WTC11 (cell line): ENCODE results near the gene DTD1. TPM values are rescaled to one million over a fixed set of nuclear protein-coding genes. Genes with fewer than 3 reads are reported as not detected.

ENCODE experiments used
- ATAC-seq: fragments of 200-7000 bp; cut with Tn5 transposase; 2 replicates; pipeline ENCODE4 v1.10.0; 2021; ENCODE audit warnings: mild to moderate bottlenecking, moderate library complexity
- CTCF ChIA-PET: fragments of 300-600 bp; sonication (Branson Sonifier 250); formaldehyde crosslinking; loops from one replicate; lab custom pipeline; 2021; ENCODE audit warnings: antibody characterized with exemption; lab: Charles Lee
- POLR2A ChIA-PET: fragments of 350-600 bp; sonication (Branson Sonifier 250); formaldehyde crosslinking; loops from one replicate; lab custom pipeline; 2021; ENCODE audit warnings: antibody characterized with exemption; lab: Charles Lee
- DNase-seq: peaks from one replicate; pipeline ENCODE4 v3.0.0; 2021; ENCODE audit warnings: low spot score
- H3K27ac Mint-ChIP-seq: 2 replicates; pipeline ENCODE4 v1.8.0; 2021; ENCODE audit warnings: mixed read lengths
- H3K27me3 Mint-ChIP-seq: 2 replicates; pipeline ENCODE4 v1.8.0; 2021; ENCODE audit warnings: low read depth, mild to moderate bottlenecking, moderate library complexity, mixed read lengths
- H3K36me3 Mint-ChIP-seq: 2 replicates; pipeline ENCODE4 v1.8.0; 2021; ENCODE audit warnings: mixed read lengths
- H3K4me1 Mint-ChIP-seq: 2 replicates; pipeline ENCODE4 v1.8.0; 2022; ENCODE audit warnings: mixed read lengths
- H3K4me3 Mint-ChIP-seq: 2 replicates; pipeline ENCODE4 v1.8.0; 2021; ENCODE audit warnings: mild to moderate bottlenecking, moderate library complexity, mixed read lengths
- H3K9me3 Mint-ChIP-seq: 2 replicates; pipeline ENCODE4 v1.8.0; 2021; ENCODE audit warnings: mixed read lengths
- ETV6 ChIP-seq: sonication (generic); formaldehyde crosslinking; IDR thresholded peaks from 2 replicates; pipeline ENCODE4 v1.8.1; 2022; ENCODE audit warnings: mild to moderate bottlenecking, missing genetic modification reagents
- FOXK1 ChIP-seq: sonication (generic); formaldehyde crosslinking; IDR thresholded peaks from 2 replicates; pipeline ENCODE4 v1.8.0; 2022; ENCODE audit warnings: mild to moderate bottlenecking, moderate library complexity, missing genetic modification reagents
- JAZF1 ChIP-seq: fragments of 250-450 bp; sonication (Bioruptor Pico); IDR thresholded peaks from 2 replicates; pipeline ENCODE4 v1.9.0; 2021; ENCODE audit warnings: moderate library complexity, mild to moderate bottlenecking, inconsistent platforms
- MXD4 ChIP-seq: fragments of 250-450 bp; sonication (Bioruptor Pico); IDR thresholded peaks from 2 replicates; pipeline ENCODE4 v1.8.0; 2021; ENCODE audit warnings: mild to moderate bottlenecking, moderate library complexity, borderline replicate concordance
- MYBL2 ChIP-seq: sonication (generic); formaldehyde crosslinking; IDR thresholded peaks from 2 replicates; pipeline ENCODE4 v1.8.1; 2023; ENCODE audit warnings: mild to moderate bottlenecking, moderate library complexity, missing genetic modification reagents
- NFATC4 ChIP-seq: fragments of 250-450 bp; sonication (Bioruptor Pico); IDR thresholded peaks from 2 replicates; pipeline ENCODE4 v1.9.0; 2021; ENCODE audit warnings: mild to moderate bottlenecking
- NR2C2 ChIP-seq: sonication (generic); formaldehyde crosslinking; IDR thresholded peaks from 2 replicates; pipeline ENCODE4 v1.8.0; 2022; ENCODE audit warnings: mild to moderate bottlenecking, missing genetic modification reagents
- PRRX2 ChIP-seq: fragments of 250-450 bp; sonication (Bioruptor Pico); IDR thresholded peaks from 2 replicates; pipeline ENCODE4 v1.8.0; 2021; ENCODE audit warnings: mild to moderate bottlenecking
- RORB ChIP-seq: fragments of 250-450 bp; sonication (Bioruptor Pico); IDR thresholded peaks from 2 replicates; pipeline ENCODE4 v1.9.0; 2021; ENCODE audit warnings: mild to moderate bottlenecking
- TEAD4 ChIP-seq: sonication (generic); formaldehyde crosslinking; IDR thresholded peaks from 2 replicates; pipeline ENCODE4 v1.8.0; 2022; ENCODE audit warnings: mild to moderate bottlenecking, missing genetic modification reagents
- ZBTB21 ChIP-seq: sonication (generic); formaldehyde crosslinking; IDR thresholded peaks from 2 replicates; pipeline ENCODE4 v1.8.1; 2023; ENCODE audit warnings: mild to moderate bottlenecking, missing genetic modification reagents, borderline replicate concordance
- ZNF121 ChIP-seq: sonication (generic); formaldehyde crosslinking; IDR thresholded peaks from 2 replicates; pipeline ENCODE4 v1.8.0; 2023; ENCODE audit warnings: missing genetic modification reagents
- ZNF263 ChIP-seq: sonication (generic); formaldehyde crosslinking; IDR thresholded peaks from 2 replicates; pipeline ENCODE4 v1.8.1; 2022; ENCODE audit warnings: low read depth, mild to moderate bottlenecking, moderate library complexity, missing genetic modification reagents
- ZNF317 ChIP-seq: sonication (generic); formaldehyde crosslinking; IDR thresholded peaks from 2 replicates; pipeline ENCODE4 v1.8.1; 2023; ENCODE audit warnings: low read depth, mild to moderate bottlenecking, moderate library complexity, missing genetic modification reagents, borderline replicate concordance
- ZNF671 ChIP-seq: fragments of 250-450 bp; sonication (Bioruptor Pico); IDR thresholded peaks from 2 replicates; pipeline ENCODE4 v1.8.0; 2021; ENCODE audit warnings: mild to moderate bottlenecking
- total RNA-seq: library from RNA; stranded (reverse); gene quantifications from 3 replicates; pipeline ENCODE4 v1.2.3, GENCODE V29; 2021
- TF ChIP-seq, protein P1 (sequence below): sonication (generic); formaldehyde crosslinking; IDR thresholded peaks from 2 replicates; pipeline ENCODE4 v1.8.1; 2022; ENCODE audit warnings: missing genetic modification reagents, borderline replicate concordance
- TF ChIP-seq, protein P2 (sequence below): fragments of 250-450 bp; sonication (Bioruptor Pico); conservative IDR thresholded peaks from 2 replicates; pipeline ENCODE4 v1.9.0; 2021; ENCODE audit warnings: mild to moderate bottlenecking
- TF ChIP-seq, protein P3 (sequence below): sonication (generic); formaldehyde crosslinking; IDR thresholded peaks from 2 replicates; pipeline ENCODE4 v1.8.1; 2022; ENCODE audit warnings: mild to moderate bottlenecking, missing genetic modification reagents, moderate library complexity, borderline replicate concordance
- TF ChIP-seq, protein P4 (sequence below): sonication (generic); formaldehyde crosslinking; IDR thresholded peaks from 2 replicates; pipeline ENCODE4 v1.8.1; 2023; ENCODE audit warnings: mild to moderate bottlenecking, moderate library complexity, missing genetic modification reagents
- TF ChIP-seq, protein P5 (sequence below): sonication (generic); formaldehyde crosslinking; IDR thresholded peaks from 2 replicates; pipeline ENCODE4 v1.8.0; 2022; ENCODE audit warnings: mild to moderate bottlenecking, missing genetic modification reagents
- TF ChIP-seq, protein P6 (sequence below): sonication (generic); formaldehyde crosslinking; IDR thresholded peaks from 2 replicates; pipeline ENCODE4 v1.8.1; 2023; ENCODE audit warnings: mild to moderate bottlenecking, missing genetic modification reagents

DTD1 gene
- total RNA-seq, 1 experiment from 2014 or later = 71.1 TPM

DNA sequence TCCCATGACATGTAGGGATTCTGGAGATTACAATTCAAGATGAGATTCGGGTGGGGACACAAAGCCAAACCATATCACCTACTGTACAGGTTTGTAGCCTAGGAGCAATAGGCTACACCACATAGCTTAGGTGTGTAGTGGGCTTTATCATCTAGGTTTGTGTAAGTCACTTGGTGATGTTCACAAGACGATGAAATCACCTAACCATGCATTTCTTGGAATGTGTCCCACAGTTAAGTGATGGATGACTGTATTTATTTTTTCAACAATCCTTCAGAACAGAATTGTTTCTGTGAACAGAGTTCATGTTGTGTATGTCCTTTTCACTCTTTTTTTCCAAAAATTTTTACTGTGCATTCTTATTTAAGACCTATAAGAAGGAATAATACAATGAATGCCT, 76.1 kb downstream of the DTD1 start:
- H3K27ac Mint-ChIP-seq = no peak overlapping the region
- TF ChIP-seq PRRX2 (CRISPR knock-in tag) (no peak), NR2C2 (CRISPR knock-in tag) (no peak), RORB (CRISPR knock-in tag) (no peak), ZNF121 (CRISPR knock-in tag) (no peak)
- TF ChIP-seq, protein P1, sequence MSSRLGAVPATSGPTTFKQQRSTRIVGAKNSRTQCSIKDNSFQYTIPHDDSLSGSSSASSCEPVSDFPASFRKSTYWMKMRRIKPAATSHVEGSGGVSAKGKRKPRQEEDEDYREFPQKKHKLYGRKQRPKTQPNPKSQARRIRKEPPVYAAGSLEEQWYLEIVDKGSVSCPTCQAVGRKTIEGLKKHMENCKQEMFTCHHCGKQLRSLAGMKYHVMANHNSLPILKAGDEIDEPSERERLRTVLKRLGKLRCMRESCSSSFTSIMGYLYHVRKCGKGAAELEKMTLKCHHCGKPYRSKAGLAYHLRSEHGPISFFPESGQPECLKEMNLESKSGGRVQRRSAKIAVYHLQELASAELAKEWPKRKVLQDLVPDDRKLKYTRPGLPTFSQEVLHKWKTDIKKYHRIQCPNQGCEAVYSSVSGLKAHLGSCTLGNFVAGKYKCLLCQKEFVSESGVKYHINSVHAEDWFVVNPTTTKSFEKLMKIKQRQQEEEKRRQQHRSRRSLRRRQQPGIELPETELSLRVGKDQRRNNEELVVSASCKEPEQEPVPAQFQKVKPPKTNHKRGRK (CRISPR knock-in tag) = no peak
- TF ChIP-seq, protein P2, sequence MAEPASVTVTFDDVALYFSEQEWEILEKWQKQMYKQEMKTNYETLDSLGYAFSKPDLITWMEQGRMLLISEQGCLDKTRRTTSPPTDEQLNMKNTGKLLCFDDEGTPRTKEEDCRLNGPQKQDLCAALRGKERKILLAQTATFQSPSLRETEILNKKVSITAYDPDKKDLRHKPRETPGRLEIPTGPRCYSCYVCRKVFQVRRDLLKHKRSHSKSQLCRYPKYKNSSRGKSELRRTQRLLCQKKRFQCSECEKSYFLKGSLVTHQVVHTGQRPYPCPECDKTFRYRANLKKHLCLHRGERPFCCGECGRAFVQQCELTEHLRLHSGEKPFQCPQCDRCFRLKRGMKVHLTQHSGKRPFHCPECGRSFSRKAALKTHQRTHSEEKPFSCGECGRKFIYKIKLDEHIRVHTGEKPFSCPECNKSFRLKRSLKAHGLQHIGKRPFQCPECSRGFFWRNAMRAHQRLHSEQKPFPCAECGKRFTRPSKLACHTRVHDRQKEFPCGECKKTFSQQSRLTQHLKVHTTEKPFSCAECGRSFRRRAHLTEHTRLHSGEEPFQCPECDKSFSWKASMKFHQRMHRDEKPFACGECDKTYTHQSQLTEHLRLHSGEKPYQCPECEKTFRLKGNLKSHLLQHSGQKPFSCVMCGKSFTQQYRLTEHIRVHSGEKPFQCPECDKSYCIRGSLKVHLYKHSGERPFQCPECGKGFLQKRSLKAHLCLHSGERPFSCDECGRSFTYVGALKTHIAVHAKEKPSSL (CRISPR knock-in tag) = no peak
- peaks cover 17% of the 10 kb centered on the region for H3K4me1 Mint-ChIP-seq
- ATAC-seq = no peak
- H3K4me3 Mint-ChIP-seq = no peak overlapping the region
- ChIA-PET POLR2A (no interaction called here), CTCF (no interaction called here)
- no peak for DNase-seq
- no peaks in the 10 kb centered on the region for H3K9me3 Mint-ChIP-seq
- H3K27me3 Mint-ChIP-seq = no peaks in the 10 kb centered on the region
- no peaks in the 10 kb centered on the region for H3K36me3 Mint-ChIP-seq

DNA sequence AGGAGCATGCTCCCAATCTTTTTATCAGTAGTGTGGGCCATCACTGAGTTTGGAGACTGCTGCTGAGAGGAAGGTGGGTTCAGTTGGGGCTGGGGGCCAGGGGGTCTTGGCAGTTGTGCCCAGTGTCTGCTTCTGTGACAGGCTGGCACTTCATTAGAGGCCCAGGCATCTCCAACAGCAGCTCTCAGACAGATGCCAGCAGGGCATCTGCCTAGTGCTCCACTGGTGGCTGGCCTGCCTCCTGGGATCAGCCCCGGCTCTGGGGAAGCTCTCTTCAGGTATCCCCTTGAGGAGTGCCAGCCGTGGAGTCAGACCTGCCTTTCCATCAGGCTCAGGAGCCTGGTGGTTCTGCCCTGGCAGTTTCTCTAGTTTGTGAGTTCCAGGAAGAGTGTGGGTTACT, 77.3 kb downstream of the DTD1 start:
- Mint-ChIP-seq H3K27me3 (no peaks in the 10 kb centered on the region), H3K9me3 (no peaks in the 10 kb centered on the region), H3K27ac (no peak overlapping the region), H3K4me3 (no peak overlapping the region), H3K4me1 (peaks cover 27% of the 10 kb centered on the region), H3K36me3 (no peaks in the 10 kb centered on the region)
- DNase-seq (no peak), ATAC-seq (no peak)
- ChIA-PET CTCF (no interaction called here), POLR2A (no interaction called here)
- TF ChIP-seq ETV6 (CRISPR knock-in tag) (no peak), JAZF1 (CRISPR knock-in tag) (no peak), FOXK1 (no peak), NFATC4 (CRISPR knock-in tag) (no peak), MXD4 (no peak), ZNF317 (CRISPR knock-in tag) (no peak), MYBL2 (CRISPR knock-in tag) (no peak), ZBTB21 (CRISPR knock-in tag) (no peak), TEAD4 (CRISPR knock-in tag) (no peak), ZNF263 (CRISPR knock-in tag) (no peak)
- TF ChIP-seq, protein P3, sequence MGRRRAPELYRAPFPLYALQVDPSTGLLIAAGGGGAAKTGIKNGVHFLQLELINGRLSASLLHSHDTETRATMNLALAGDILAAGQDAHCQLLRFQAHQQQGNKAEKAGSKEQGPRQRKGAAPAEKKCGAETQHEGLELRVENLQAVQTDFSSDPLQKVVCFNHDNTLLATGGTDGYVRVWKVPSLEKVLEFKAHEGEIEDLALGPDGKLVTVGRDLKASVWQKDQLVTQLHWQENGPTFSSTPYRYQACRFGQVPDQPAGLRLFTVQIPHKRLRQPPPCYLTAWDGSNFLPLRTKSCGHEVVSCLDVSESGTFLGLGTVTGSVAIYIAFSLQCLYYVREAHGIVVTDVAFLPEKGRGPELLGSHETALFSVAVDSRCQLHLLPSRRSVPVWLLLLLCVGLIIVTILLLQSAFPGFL (CRISPR knock-in tag) = no peak

DNA sequence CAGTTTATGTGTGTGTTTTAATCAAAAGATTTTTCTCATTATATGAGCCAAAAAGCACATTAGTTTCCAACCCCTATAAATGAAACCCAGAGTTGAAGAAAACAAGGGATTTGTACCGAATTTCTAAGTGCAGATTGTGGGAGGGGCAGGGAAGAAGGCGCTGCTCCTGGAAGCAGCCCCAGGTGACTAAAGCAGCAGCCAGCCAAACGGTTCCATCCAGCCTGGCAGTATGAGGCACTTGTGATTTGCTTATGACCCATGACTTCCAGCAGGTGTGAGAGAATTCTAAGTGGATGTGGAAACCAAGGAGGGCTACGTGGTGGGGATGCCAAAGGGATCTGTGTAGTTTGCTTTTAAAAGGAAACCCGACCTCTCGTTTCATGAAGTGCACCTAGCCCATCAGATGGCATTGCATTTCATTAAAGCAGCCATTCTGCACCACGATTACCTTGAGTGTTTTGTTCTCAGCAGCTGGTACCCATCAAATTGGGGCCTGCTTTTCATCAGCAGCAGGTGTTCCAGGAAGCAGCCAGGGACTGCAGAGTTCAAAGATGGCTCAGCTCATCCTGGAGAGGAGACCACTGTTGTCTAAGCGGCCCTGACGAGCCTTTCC, 79.1 kb downstream of the DTD1 start:
- CTCF ChIA-PET = no interaction called here
- H3K27ac Mint-ChIP-seq = no peak overlapping the region
- no peaks in the 10 kb centered on the region for H3K27me3 Mint-ChIP-seq
- H3K36me3 Mint-ChIP-seq = no peaks in the 10 kb centered on the region
- TF ChIP-seq ZNF671 (no peak), NR2C2 (CRISPR knock-in tag) (no peak)
- TF ChIP-seq, protein P4, sequence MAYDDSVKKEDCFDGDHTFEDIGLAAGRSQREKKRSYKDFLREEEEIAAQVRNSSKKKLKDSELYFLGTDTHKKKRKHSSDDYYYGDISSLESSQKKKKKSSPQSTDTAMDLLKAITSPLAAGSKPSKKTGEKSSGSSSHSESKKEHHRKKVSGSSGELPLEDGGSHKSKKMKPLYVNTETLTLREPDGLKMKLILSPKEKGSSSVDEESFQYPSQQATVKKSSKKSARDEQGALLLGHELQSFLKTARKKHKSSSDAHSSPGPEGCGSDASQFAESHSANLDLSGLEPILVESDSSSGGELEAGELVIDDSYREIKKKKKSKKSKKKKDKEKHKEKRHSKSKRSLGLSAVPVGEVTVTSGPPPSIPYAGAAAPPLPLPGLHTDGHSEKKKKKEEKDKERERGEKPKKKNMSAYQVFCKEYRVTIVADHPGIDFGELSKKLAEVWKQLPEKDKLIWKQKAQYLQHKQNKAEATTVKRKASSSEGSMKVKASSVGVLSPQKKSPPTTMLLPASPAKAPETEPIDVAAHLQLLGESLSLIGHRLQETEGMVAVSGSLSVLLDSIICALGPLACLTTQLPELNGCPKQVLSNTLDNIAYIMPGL (CRISPR knock-in tag) = no peak
- TF ChIP-seq, protein P5, sequence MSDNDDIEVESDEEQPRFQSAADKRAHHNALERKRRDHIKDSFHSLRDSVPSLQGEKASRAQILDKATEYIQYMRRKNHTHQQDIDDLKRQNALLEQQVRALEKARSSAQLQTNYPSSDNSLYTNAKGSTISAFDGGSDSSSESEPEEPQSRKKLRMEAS (CRISPR knock-in tag) = no peak
- TF ChIP-seq, protein P6, sequence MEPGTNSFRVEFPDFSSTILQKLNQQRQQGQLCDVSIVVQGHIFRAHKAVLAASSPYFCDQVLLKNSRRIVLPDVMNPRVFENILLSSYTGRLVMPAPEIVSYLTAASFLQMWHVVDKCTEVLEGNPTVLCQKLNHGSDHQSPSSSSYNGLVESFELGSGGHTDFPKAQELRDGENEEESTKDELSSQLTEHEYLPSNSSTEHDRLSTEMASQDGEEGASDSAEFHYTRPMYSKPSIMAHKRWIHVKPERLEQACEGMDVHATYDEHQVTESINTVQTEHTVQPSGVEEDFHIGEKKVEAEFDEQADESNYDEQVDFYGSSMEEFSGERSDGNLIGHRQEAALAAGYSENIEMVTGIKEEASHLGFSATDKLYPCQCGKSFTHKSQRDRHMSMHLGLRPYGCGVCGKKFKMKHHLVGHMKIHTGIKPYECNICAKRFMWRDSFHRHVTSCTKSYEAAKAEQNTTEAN (CRISPR knock-in tag) = no peak
- ATAC-seq (peak; percentile 43), DNase-seq (no peak)
- H3K9me3 Mint-ChIP-seq = no peaks in the 10 kb centered on the region
- H3K4me1 Mint-ChIP-seq = peaks cover 27% of the 10 kb centered on the region
- H3K4me3 Mint-ChIP-seq = no peak overlapping the region
- POLR2A ChIA-PET = interaction anchor here (0.6 kb wide), 2 partner anchors 915 to 1061 kb away, joined by 3 to 4 read pairs; no protein-coding TSS in a partner anchor
